Mesendoderm (in vitro differentiated cells): Measurements from ENCODE around the gene FAT3. TPM values are rescaled to one million over a fixed set of nuclear protein-coding genes. Genes with fewer than 3 reads are reported as not detected.
A peak's percentile ranks its signal among the peaks of the same experiment; 100 is the strongest.

Experiments
- DNase-seq: peaks from one replicate; pipeline ENCODE4 v3.0.0; 2013
- H2AK5ac ChIP-seq: 2 replicates; pipeline ENCODE4 v1.6.1; 2013; ENCODE audit warnings: low read length, inconsistent platforms
- H2BK120ac ChIP-seq: 2 replicates; pipeline ENCODE4 v1.6.1; 2013; ENCODE audit warnings: low read depth, mild to moderate bottlenecking, low read length, moderate library complexity, mixed read lengths
- H2BK15ac ChIP-seq: replicated peaks from 2 replicates; pipeline ENCODE4 v1.6.1; 2013; ENCODE audit warnings: low read depth, mild to moderate bottlenecking, moderate library complexity
- H2BK5ac ChIP-seq: 2 replicates; pipeline ENCODE4 v1.6.1; 2013; ENCODE audit warnings: low read length, inconsistent platforms
- H3K18ac ChIP-seq: 2 replicates; pipeline ENCODE4 v1.6.1; 2013; ENCODE audit warnings: mild to moderate bottlenecking, low read length, mixed read lengths
- H3K23ac ChIP-seq: one replicate; pipeline ENCODE4 v1.6.1; 2013; ENCODE audit warnings: low read length
- H3K27ac ChIP-seq: 2 replicates; pipeline ENCODE4 v1.5.1; 2013; ENCODE audit warnings: low read depth, mild to moderate bottlenecking, inconsistent platforms, low read length, moderate library complexity
- H3K27me3 ChIP-seq: 2 replicates; pipeline ENCODE4 v1.6.1; 2013; ENCODE audit warnings: low read length, control low read depth, mild to moderate bottlenecking, inconsistent platforms; ENCODE audit not compliant: insufficient read depth, poor library complexity
- H3K36me3 ChIP-seq: 2 replicates; pipeline ENCODE4 v1.6.1; 2013; ENCODE audit warnings: low read length, inconsistent platforms; ENCODE audit not compliant: control insufficient read depth, insufficient read depth
- H3K4ac ChIP-seq: one replicate; pipeline ENCODE4 v1.6.1; 2013; ENCODE audit warnings: low read depth, mild to moderate bottlenecking, low read length, moderate library complexity
- H3K4me1 ChIP-seq: 2 replicates; pipeline ENCODE4 v1.6.1; 2013; ENCODE audit warnings: low read depth, low read length, inconsistent platforms; ENCODE audit not compliant: control insufficient read depth
- H3K4me2 ChIP-seq: 2 replicates; pipeline ENCODE4 v1.6.1; 2013; ENCODE audit warnings: low read length
- H3K4me3 ChIP-seq: 2 replicates; pipeline ENCODE4 v1.5.1; 2013; ENCODE audit warnings: mild to moderate bottlenecking, low read length
- H3K56ac ChIP-seq: one replicate; pipeline ENCODE4 v1.6.1; 2013; ENCODE audit warnings: low read length
- H3K79me1 ChIP-seq: 2 replicates; pipeline ENCODE4 v1.6.1; 2013; ENCODE audit warnings: low read length, inconsistent platforms
- H3K79me2 ChIP-seq: 2 replicates; pipeline ENCODE4 v1.6.1; 2013; ENCODE audit warnings: mild to moderate bottlenecking, low read length; ENCODE audit not compliant: control insufficient read depth, insufficient read depth
- H3K9ac ChIP-seq: 2 replicates; pipeline ENCODE4 v1.6.1; 2013; ENCODE audit warnings: low read length, inconsistent platforms
- H4K5ac ChIP-seq: one replicate; pipeline ENCODE4 v1.6.1; 2013; ENCODE audit warnings: low read length
- H4K8ac ChIP-seq: one replicate; pipeline ENCODE4 v1.6.1; 2013; ENCODE audit warnings: low read depth, mild to moderate bottlenecking, control low read depth, low read length, moderate library complexity
- WGBS: extraction: QIAGEN DNeasy Blood & Tissue Kit; methylation state at CpG from one replicate; pipeline ENCODE4 v1.1.7; 2013; ENCODE audit warnings: low lambda C conversion rate, missing lambda C conversion rate; ENCODE audit not compliant: insufficient coverage; ENCODE audit errors: extremely low coverage; 5-methylcytosine and 5-hydroxymethylcytosine counted together
- polyA plus RNA-seq, 2 experiments: library from polyadenylated mRNA; stranded (reverse); fragments of 200-250 nt; gene quantifications; one replicate each; pipeline ENCODE4 v1.2.3, GENCODE V29; 2013

FAT3 gene
- 5.7 TPM for polyA plus RNA-seq (2013, experiment 1 of 2)
- 6.0 TPM for polyA plus RNA-seq (2013, experiment 2 of 2)

GRCh38 chr11:92224407-92225124, at the start of gene FAT3:
TSS of gene FAT3 (plus strand) at chr11:92224818. CDS start at chr11:92352113, 127,295 bp downstream.
- no peaks in the 10 kb centered on the region for H3K79me1 ChIP-seq
- no peaks in the 10 kb centered on the region for H3K36me3 ChIP-seq
- peak; percentile 94 for DNase-seq
- peak within 1 kb of the TSS; percentile 55 for H2BK5ac ChIP-seq
- no peak within 1 kb of the TSS for H2BK120ac ChIP-seq
- no CpG with 5 or more reads among the region's 82 CpGs for WGBS
- H3K79me2 ChIP-seq, result peaks cover 24% of the 10 kb centered on the region
- no peak within 1 kb of the TSS for H4K8ac ChIP-seq
- H3K4me1 ChIP-seq, result peaks cover 5% of the 10 kb centered on the region
- H3K4ac ChIP-seq, result peak within 1 kb of the TSS; percentile 39
- H3K23ac ChIP-seq, result peak within 1 kb of the TSS; percentile 67
- no peaks in the 10 kb centered on the region for H3K27me3 ChIP-seq
- H3K18ac ChIP-seq, result peak within 1 kb of the TSS; percentile 46
- H2AK5ac ChIP-seq, result no peak within 1 kb of the TSS
- peak within 1 kb of the TSS; percentile 97 for H3K27ac ChIP-seq
- no peak within 1 kb of the TSS for H4K5ac ChIP-seq
- peak within 1 kb of the TSS; percentile 85 for H3K9ac ChIP-seq
- H3K56ac ChIP-seq, result peak within 1 kb of the TSS; percentile 92
- peak within 1 kb of the TSS; percentile 76 for H3K4me3 ChIP-seq
- no peak within 1 kb of the TSS for H2BK15ac ChIP-seq
- H3K4me2 ChIP-seq, result peak within 1 kb of the TSS; percentile 91

GRCh38 chr11:92179017-92179670, 45.5 kb upstream of the FAT3 start:
- H3K9ac ChIP-seq, result no peak overlapping the region
- no peaks in the 10 kb centered on the region for H3K79me1 ChIP-seq
- no peak overlapping the region for H2AK5ac ChIP-seq
- no peak overlapping the region for H3K4ac ChIP-seq
- no peak overlapping the region for H2BK120ac ChIP-seq
- H3K27me3 ChIP-seq, result no peaks in the 10 kb centered on the region
- no peaks in the 10 kb centered on the region for H3K36me3 ChIP-seq
- no peaks in the 10 kb centered on the region for H3K79me2 ChIP-seq
- no peak overlapping the region for H3K27ac ChIP-seq
- H2BK5ac ChIP-seq, result no peak overlapping the region
- peaks cover 3% of the 10 kb centered on the region for H3K4me1 ChIP-seq
- no peak overlapping the region for H4K5ac ChIP-seq
- no peak overlapping the region for H3K4me3 ChIP-seq
- H2BK15ac ChIP-seq, result no peak overlapping the region
- DNase-seq, result no peak
- H3K56ac ChIP-seq, result no peak overlapping the region
- H3K23ac ChIP-seq, result no peak overlapping the region
- no peak overlapping the region for H3K4me2 ChIP-seq
- no peak overlapping the region for H3K18ac ChIP-seq
- no peak overlapping the region for H4K8ac ChIP-seq
- WGBS, result no CpG with 5 or more reads among the region's 2 CpGs

- Histone ChIP-seq H3K23ac (no peak overlapping the region), H3K79me2 (no peaks in the 10 kb centered on the region), H3K4ac (no peak overlapping the region), H3K9ac (no peak overlapping the region), H2BK120ac (no peak overlapping the region), H3K36me3 (no peaks in the 10 kb centered on the region), H4K8ac (peak overlapping the region; percentile 56), H3K4me3 (no peak overlapping the region), H2AK5ac (no peak overlapping the region), H3K79me1 (no peaks in the 10 kb centered on the region), H2BK15ac (no peak overlapping the region), H2BK5ac (no peak overlapping the region), H4K5ac (no peak overlapping the region), H3K4me1 (peaks cover 3% of the 10 kb centered on the region), H3K27ac (peak overlapping the region; percentile 33), H3K4me2 (no peak overlapping the region), H3K56ac (no peak overlapping the region), H3K27me3 (no peaks in the 10 kb centered on the region), H3K18ac (no peak overlapping the region)
- peak; percentile 44 for DNase-seq
These were observed 44.4 kb upstream of the FAT3 start for GRCh38 chr11:92180226-92180625.

- H3K23ac ChIP-seq, result no peak overlapping the region
- H3K9ac ChIP-seq, result no peak overlapping the region
- no peaks in the 10 kb centered on the region for H3K36me3 ChIP-seq
- H2BK120ac ChIP-seq, result no peak overlapping the region
- peaks cover 3% of the 10 kb centered on the region for H3K4me1 ChIP-seq
- no peak overlapping the region for H3K4ac ChIP-seq
- no peak overlapping the region for H4K5ac ChIP-seq
- peak overlapping the region; percentile 34 for H3K18ac ChIP-seq
- H3K4me3 ChIP-seq, result no peak overlapping the region
- no peak overlapping the region for H2AK5ac ChIP-seq
- H3K27me3 ChIP-seq, result no peaks in the 10 kb centered on the region
- H3K79me1 ChIP-seq, result no peaks in the 10 kb centered on the region
- H4K8ac ChIP-seq, result no peak overlapping the region
- DNase-seq, result peak; percentile 23
- no CpG with 5 or more reads among the region's 5 CpGs for WGBS
- no peak overlapping the region for H3K4me2 ChIP-seq
- H3K27ac ChIP-seq, result peak overlapping the region; percentile 33
- peak overlapping the region; percentile 39 for H3K56ac ChIP-seq
- H2BK15ac ChIP-seq, result no peak overlapping the region
- no peaks in the 10 kb centered on the region for H3K79me2 ChIP-seq
- H2BK5ac ChIP-seq, result no peak overlapping the region
These were observed 43.9 kb upstream of the FAT3 start for GRCh38 chr11:92180664-92181251.

DNA sequence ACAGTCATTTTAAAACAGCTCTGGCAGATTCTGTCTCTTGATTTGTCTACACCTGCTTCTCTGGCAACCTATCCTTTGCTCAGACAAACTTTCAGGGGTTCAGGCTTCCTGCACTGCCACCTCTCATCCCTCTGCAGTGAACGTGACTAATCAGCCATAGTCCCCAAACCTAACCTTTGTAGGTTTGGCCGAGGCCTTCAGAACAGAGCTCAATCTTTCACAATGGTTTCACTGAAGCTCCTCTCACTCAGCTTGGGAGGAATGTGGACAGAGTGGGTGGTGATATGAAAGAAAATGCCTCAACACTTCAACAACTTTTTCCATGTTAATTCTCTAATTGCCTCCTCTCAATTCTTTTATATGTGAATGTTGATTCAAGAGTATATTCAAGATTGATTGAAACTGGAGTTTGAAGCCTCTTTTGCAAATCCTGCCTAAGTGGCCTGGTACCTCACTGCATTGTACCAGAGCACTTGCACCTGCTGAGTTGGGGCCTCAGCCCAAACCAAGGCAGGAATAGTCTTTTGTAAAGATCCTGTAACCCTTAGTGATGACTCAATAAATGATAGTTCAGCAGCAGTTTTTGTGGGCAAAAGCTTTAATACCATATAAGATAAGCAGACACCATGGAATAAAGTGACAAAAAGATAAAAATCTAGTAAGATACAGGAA, 33.9 kb upstream of the FAT3 start:
- Histone ChIP-seq H3K4me1 (no peaks in the 10 kb centered on the region), H3K23ac (no peak overlapping the region), H3K9ac (no peak overlapping the region), H2BK15ac (no peak overlapping the region), H2AK5ac (no peak overlapping the region), H3K4ac (no peak overlapping the region), H3K79me1 (no peaks in the 10 kb centered on the region), H3K27me3 (no peaks in the 10 kb centered on the region), H3K18ac (no peak overlapping the region), H3K56ac (no peak overlapping the region), H3K4me3 (no peak overlapping the region), H4K8ac (no peak overlapping the region), H3K79me2 (no peaks in the 10 kb centered on the region), H2BK120ac (no peak overlapping the region), H3K27ac (no peak overlapping the region), H2BK5ac (no peak overlapping the region), H4K5ac (no peak overlapping the region), H3K36me3 (no peaks in the 10 kb centered on the region), H3K4me2 (no peak overlapping the region)
- no peak for DNase-seq
- WGBS, result no CpG with 5 or more reads among the region's 2 CpGs
